ENCODE data around the gene PDE1C.

The PDE1C gene

DNA sequence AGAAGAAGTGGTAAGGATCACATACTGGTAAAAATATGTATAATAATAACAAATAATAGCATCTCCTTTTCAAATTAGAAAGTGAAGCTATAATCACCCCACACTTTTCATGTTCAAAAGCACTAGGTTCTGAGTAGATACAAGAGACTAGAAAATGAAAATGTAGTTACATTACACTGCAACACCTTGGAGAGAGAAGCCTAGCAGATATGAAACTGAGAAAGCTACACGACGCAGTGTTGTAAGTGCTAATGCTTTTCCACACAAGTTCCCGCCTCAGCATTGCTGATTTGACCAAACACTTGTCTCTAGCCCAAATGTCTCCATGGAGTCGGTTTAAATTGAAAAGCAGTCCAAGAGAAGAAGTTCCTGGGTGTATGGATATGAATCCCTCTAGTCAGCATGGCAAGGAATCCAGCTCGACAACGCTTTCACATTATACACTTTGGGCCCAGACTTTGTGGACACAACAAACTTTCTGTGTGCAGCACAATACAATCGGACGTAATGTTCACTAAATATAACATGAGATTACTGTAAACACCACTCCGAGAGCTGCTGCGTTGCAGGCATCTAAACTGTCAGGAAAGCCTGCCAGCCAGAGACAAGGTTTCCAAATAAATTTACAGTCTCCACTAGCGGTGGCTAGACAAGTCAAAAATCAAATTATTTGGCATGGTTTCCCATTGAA, 1.7 kb downstream of the PDE1C start:
- H3K4me3 ChIP-seq (ENCODE audit: low read depth, low read length) = peak overlapping the region; percentile 74
- TF ChIP-seq, protein P1, sequence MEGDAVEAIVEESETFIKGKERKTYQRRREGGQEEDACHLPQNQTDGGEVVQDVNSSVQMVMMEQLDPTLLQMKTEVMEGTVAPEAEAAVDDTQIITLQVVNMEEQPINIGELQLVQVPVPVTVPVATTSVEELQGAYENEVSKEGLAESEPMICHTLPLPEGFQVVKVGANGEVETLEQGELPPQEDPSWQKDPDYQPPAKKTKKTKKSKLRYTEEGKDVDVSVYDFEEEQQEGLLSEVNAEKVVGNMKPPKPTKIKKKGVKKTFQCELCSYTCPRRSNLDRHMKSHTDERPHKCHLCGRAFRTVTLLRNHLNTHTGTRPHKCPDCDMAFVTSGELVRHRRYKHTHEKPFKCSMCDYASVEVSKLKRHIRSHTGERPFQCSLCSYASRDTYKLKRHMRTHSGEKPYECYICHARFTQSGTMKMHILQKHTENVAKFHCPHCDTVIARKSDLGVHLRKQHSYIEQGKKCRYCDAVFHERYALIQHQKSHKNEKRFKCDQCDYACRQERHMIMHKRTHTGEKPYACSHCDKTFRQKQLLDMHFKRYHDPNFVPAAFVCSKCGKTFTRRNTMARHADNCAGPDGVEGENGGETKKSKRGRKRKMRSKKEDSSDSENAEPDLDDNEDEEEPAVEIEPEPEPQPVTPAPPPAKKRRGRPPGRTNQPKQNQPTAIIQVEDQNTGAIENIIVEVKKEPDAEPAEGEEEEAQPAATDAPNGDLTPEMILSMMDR (IDR thresholded peaks at IDR 0.05; ENCODE audit: low read depth, low read length) = no peak

DNA sequence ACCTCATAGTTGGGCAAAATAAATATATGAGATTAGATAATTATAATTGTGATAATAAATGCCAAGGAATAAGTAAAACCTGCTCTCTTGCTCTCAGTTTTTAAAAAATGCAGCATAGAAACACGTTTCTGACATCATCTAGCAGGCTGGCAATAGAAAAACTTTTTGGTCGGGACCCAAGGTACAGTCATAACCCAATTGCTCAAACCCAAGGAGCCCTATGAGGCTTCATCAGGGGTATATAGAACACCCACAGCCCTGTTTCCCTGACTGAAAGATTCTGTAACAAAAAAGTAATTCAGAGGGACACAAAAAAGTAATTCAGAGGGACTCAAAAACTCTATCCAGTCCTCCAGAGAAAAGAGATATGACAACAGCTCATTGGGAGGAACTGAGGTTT, 3.8 kb downstream of the PDE1C start:
- H3K4me3 ChIP-seq (ENCODE audit: low read depth, low read length) = no peak overlapping the region
- TF ChIP-seq, protein P1 (IDR thresholded peaks at IDR 0.05; ENCODE audit: low read depth, low read length) = no peak

DNA sequence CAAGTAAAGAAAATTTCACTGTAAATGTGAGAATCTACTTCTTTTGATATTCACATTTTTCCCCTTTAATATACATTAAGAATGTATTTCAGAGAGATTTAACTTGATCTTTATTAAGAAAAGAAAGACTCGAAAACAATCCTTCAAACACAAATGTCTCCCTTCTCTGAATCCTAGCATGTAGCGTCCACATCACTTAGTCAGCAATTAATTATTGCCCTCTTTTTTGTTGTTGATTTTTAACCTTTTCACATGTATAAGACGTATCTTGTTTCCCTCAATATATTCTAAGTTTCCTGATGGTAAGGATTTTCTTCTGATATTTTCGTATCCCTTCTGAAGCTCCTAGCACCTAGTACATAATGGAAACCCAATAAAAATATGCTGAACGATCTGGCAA, 6.6 kb downstream of the PDE1C start:
- no peak overlapping the region for H3K4me3 ChIP-seq (ENCODE audit: low read depth, low read length)
- TF ChIP-seq, protein P1 (IDR thresholded peaks at IDR 0.05; ENCODE audit: low read depth, low read length) = no peak

DNA sequence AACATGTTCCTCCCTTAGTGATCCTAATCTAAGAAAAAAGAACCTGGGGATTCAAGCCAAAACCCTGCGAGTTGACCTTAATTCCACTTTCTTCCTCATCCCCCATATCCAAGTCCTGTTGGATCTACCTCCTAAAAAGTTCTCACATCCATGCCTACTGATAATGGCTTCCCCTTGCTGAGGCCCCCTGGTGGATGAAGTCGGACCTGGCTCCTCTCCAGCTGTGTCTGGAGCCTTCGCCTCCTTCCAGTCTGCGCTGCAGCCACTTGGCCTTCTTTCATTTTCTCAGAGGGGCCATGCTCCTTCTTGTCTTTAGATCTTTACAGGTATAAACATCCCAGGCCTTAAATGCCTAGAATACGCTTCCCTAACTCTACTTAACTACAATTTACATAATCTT, 8.1 kb downstream of the PDE1C start:
- TF ChIP-seq, protein P1 (IDR thresholded peaks at IDR 0.05; ENCODE audit: low read depth, low read length) = no peak
- no peak overlapping the region for H3K4me3 ChIP-seq (ENCODE audit: low read depth, low read length)

DNA sequence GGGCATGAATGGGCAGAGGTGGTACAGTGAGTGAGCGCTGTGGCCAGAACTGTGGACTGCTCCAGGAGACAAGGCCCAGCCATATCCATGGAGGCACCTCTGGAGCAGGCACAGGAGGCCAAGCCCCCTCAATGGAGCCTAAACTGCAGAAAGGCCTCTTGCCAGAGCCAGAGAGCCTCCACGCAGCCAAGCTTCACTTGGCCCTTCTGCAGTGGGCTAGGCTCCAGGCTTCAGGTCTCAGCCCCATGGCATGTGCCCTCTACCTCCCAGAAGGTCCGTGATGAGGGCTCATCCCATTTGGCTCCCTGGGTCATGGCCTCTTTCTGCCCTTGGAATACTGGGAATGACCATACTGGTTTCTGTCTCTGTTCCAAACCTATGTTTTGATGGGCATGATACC, 8.9 kb downstream of the PDE1C start:
- no peak overlapping the region for H3K4me3 ChIP-seq (ENCODE audit: low read depth, low read length)
- TF ChIP-seq, protein P1 (IDR thresholded peaks at IDR 0.05; ENCODE audit: low read depth, low read length) = no peak

DNA sequence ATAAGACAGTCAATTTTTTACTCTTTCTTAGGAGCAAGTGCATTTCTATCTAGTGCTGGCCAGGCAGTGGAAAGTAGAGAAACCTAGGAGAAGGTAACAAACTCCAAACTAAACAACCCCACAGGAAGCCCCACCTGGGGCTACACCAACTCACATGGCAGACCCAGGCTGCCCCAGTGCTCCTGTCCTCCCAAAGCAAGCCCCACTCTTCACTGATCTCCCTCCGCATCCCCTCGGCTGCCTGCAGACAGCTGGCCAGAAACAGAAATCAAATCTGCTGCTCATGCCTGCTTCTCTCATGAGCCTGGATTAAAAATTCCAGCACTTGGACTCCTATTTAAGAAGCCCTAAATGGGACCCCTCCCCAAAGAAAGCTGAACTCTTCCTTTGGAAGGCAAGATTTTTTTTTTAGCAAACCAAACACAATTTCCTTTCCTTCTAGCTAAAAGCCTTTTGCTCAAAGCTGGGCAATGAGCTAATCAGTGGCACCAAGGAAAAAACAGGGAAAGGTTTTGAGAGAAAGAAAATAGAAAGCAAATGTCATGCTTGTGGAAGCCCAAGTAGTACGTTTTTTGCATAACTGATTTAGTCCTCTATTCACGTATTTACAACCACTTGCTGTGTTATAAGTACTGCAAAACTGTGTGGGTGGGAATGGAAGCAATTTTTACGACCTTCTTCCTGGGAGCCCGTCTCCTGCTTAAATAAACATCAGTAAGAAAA, 10.8 kb downstream of the PDE1C start:
- TF ChIP-seq, protein P1 (IDR thresholded peaks at IDR 0.05; ENCODE audit: low read depth, low read length) = no peak
- H3K4me3 ChIP-seq (ENCODE audit: low read depth, low read length) = no peak overlapping the region

DNA sequence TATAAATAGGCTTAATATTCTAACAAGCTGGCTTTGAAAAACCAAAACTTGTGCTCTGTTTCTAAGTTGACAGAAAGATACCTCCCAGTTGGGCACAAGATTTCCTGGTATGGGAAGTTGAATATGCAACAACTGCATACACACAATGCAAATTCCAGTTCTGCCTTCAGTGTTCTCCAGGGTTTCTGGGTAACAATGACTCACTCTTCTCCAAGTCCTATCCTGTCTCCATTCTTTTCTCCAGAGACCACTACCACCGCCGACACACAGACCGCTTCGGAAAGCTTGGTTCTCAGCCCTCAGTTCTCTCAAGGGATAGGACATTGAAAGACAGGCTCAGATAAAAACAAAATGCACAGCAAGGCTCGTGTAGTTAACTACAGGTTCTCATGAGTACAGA, 12.2 kb downstream of the PDE1C start:
- TF ChIP-seq, protein P1 (IDR thresholded peaks at IDR 0.05; ENCODE audit: low read depth, low read length) = no peak
- no peak overlapping the region for H3K4me3 ChIP-seq (ENCODE audit: low read depth, low read length)
